Middle frontal gyrus (tissue), 1 donor: Measurements from ENCODE around the gene ROR2.
"Not testable (repeated sequence)": the region's sequence is repeated elsewhere in the genome, so short reads cannot be mapped to it uniquely, and the experiment has no call there.

Source experiments
- DNase-seq: peaks from one replicate; pipeline ENCODE4 v3.0.0-alpha.2; 2015; ENCODE audit warnings: low spot score; ENCODE audit errors: extremely low spot score

ROR2 gene

DNA sequence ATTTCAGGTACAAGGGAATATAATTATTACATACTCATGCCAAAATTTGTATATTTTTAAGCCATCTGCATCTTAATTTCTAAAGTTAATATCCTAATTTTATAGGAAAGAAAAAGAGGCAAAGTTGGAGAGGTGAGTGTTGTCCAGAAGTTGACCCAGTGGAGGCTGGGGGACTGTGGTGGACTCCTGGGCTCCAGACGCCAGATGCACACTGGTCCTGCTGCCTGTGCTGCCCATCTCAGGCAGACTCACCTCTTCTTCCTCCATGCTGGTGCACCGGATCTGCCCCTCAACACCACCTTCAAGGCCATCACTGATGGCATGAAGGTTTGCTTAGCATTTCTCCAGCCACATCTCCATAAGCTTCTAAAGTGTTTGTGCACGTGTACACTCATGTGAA, 305.6 kb downstream of the ROR2 start:
- DNase-seq: no peak

DNA sequence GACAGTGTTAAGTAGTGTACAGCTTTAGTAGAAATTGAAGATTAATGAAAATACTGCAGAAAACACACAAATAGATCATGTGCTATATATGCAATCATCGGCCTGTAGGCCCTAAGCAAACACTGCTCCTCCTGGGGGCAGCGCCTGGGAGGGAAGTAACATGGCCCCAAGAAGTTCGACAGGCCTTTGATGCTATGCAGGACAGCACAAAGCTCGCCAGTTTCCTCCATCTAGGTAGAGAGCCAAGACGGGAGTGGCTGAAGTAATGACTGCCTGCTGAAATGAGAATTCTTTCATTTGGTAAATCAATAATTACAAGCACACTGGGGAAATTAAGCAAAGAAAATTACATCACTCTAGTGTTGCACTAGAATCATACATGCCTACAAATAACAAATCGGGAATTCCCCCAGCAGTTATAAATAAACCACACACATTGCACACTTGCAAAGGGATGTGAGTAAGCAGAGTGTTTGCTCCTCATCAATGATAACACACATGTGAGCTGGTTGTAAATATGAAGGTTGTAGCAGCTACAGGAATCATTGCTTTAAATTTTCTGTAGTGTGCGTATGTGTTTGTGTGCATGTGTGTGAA, 306.4 kb downstream of the ROR2 start:
- no peak for DNase-seq

DNA sequence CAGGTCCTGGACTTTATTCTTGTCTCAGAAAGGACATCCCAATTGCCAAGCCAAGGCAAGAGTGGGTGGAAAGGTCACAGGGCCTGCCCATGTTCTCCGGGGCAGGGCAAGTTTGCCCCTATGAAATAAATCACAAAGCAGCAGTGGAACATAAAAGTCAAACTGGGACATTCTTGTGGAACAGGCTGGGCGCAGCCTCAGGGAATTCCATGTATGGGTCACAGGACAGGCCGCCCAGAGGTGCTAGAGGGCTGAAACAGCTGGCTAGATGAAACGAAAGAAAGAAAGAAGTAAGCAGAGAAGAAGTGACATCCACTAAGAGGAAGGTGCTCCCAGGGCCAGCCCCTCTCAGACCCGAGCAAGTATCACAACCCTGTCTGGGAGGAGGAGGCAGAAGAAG, 307.3 kb downstream of the ROR2 start:
- no peak for DNase-seq

DNA sequence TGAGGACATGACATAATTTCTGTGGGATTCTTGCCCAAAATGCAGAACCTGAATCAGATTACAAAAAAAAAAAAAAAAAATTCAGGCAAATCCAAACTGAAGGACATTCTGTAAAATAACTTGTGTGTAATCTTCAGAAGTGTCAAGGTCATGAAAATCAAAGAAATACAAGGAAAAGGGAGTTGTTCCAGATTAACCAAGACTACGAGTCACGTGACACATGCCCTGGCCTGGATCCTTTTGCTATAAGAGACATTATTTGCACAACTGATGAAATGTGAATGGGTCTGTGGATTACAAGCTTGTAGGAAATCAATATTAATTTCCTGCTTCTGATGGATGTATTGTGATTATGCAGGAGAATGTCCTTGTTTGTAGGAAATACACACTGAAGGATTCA, 309.6 kb downstream of the ROR2 start:
- DNase-seq: no peak

DNA sequence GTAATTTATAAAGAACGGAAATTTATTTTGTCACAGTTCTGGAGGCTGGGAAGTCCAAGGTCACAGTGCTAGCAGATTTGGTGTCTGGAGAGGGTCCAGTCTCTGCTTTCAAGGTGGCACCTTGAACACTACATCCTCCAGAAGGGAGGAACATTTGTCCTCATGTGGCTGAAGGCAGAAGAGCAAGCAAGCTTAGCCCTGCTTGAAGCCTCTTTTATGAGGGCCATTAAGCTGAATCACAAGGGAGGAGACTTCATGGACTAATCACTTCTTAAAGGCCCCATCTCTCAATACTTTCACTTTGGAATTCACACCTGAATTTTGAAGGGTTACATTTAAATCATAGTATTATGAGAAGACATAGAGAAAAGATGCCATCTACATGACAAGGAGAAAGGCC, 311.0 kb downstream of the ROR2 start:
- no peak for DNase-seq

DNA sequence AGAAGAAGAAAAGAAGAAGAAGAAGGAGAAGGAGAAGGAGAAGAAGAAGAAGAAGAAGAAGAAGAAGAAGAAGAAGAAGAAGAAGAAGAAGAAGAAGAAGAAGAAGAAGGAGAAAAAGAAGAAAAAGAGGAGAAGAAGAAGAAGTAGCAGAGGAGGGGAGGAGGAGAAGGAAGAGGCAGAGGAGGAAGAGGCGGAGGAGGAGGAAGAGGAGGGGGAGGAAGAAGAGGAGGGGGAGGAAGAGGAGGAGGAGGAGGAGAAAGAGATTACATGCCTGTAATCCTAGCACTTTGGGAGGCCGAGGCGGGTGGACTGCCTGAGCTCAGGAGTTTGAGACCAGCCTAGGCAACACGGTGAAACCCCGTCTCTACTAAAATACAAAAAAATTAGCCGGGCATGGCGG, 315.2 kb downstream of the ROR2 start:
- DNase-seq: not testable (repeated sequence)

DNA sequence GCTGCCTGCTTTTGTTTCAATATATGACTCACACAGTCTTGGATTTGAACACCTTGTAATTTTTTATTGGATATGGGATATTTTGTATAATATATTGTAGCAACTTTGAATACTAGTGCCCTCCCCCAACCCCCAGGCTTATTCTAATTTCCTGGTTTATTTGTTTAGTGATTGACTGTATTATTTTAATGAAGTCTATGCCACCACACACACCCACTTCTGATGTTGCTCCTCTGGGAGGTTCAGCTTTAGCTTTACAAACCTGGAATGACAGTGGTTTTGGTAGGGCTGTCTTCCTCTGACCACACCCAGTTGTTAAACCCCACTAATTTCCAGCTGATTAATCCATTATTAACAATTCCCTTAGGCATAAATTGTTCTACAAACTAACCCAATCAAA, 320.3 kb downstream of the ROR2 start:
- DNase-seq: no peak

DNA sequence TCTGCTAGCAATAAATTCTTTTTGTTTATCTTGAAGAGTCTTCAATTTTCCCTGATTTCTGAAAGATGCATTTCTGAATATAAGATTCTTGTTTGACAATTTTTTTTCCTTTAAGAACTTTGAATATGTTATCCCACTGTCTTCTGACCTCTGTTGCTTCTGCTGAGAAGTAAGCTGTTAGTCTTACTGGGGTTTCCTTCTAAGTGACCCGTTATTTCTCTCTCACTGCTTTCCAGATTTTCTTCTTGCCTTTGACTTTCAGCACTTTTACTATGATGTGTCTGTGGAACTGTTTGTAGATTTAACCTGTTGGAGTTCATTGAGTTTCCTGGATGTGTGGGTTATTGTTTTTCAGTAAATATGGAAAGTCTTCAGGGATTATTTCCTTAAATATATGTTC, 321.1 kb downstream of the ROR2 start:
- no peak for DNase-seq

DNA sequence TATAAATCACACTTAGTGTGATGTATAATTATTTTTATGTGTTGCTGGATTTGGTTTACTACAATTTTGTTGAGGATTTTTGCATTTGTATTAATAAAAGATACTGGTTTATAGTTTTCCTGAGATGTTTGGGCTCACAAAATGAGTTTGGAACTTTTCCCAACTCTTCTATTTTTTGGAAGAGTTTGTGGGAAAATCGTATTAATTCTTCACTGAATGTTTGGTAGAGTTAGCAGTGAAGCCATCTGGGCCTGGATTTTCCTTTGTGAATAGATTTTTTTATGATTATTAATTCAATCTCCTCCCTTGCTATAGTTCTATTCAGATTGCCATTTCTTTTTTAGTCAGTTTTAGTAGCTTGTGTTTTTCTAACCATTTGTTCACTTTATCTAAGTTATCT, 324.7 kb downstream of the ROR2 start:
- no peak for DNase-seq

DNA sequence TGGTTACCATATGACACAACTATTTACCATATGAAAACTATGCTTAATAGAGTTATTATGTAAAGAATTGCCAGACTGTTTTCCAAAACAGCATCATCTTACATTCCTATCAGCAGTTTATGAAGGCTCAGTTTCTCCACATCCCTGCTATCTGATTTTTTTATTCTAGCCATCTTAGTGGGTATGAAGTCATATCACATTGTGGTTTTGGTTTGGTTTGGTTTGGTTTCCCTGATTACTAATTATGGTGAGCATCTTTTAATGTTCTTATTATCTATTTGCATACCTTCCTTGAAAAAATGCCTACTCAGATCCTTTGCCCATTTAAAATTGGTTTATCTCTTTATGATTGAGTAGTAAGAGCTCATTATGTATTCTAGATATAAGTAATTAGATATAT, 327.0 kb downstream of the ROR2 start:
- DNase-seq: no peak

DNA sequence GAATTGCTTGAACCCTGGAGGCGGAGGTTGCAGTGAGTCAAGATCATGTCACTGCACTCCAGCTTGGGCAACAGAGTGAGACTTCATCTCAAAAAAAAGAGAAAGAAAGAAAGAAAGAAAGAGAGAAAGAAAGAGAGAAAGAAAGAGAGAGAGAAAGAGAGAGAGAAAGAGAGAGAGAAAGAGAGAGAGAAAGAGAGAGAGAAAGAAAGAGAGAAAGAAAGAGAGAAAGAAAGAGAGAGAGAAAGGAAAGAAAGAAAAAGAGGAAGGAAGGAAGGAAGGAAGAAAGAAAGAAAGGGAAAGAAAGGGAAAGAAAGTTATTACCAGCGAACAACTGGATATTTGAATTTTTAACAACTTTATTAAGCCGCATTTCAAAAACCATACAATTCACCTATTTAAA, 327.9 kb downstream of the ROR2 start:
- not testable (repeated sequence) for DNase-seq

DNA sequence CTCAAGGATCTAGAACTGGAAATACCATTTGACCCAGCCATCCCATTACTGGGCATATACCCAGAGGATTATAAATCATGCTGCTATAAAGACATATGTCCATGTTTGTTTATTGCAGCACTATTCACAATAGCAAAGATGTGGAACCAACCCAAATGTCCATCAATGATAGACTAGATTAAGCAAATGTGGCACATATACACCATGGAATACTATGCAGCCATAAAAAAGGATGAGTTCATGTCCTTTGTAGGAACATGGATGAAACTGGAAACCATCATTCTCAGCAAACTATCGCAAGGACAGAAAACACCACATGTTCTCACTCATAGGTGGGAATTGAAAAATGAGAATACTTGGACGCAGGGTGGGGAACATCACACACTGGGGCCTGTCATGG, 336.0 kb downstream of the ROR2 start:
- DNase-seq: not testable (repeated sequence)

DNA sequence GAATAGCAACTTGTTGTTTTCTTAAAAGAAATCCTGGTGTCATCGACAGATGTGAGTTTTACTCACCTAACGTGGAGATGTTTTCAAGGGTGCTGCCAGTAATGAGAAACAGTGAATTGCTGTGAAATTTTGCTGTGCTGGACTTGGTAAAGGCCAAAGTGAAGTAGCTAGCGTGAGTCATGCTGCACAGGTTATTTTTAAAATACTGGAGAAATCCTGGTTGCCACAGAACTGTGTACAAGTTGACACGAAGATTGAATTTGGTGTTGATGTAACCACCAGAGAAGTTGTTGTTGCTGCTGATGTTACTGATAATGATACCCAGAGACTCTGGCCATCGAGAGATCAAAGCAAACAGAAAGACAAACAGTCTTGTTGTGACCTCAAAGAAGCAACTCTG, 338.4 kb downstream of the ROR2 start:
- no peak for DNase-seq

DNA sequence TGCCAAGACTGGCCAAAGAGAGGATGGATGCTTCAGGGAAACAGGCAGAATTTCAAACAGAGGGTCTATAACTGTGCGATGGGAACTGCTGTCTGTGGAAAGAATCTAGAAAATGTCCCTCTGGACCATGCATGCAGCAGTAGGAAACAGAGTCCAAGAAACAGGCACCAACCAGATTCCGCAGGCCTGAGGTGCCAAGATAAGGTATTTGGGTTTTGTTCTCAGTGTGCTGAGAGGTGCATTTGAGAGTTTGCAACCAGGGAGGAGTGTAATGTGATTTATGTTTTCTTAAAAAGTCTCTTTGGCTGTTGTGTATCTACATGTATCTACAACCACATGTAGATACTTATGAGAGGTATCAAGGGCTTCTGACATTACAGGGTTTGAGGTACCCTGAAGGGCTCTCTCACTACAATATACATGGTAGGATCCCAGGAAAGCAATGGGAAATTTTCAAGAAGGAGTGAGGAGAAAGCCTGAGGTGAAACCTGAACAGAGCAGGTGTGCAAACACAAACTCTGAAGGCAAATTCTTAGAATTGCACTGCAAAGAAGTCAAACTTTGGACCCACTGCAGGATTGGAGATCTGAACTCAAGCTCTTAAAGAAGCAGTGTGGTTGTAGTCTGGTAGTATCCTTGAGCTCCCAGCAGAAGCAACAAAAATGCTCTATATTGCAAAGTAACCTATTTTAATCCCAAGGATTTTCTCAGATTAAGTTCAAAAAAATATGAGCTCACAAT, 343.6 kb downstream of the ROR2 start:
- no peak for DNase-seq

DNA sequence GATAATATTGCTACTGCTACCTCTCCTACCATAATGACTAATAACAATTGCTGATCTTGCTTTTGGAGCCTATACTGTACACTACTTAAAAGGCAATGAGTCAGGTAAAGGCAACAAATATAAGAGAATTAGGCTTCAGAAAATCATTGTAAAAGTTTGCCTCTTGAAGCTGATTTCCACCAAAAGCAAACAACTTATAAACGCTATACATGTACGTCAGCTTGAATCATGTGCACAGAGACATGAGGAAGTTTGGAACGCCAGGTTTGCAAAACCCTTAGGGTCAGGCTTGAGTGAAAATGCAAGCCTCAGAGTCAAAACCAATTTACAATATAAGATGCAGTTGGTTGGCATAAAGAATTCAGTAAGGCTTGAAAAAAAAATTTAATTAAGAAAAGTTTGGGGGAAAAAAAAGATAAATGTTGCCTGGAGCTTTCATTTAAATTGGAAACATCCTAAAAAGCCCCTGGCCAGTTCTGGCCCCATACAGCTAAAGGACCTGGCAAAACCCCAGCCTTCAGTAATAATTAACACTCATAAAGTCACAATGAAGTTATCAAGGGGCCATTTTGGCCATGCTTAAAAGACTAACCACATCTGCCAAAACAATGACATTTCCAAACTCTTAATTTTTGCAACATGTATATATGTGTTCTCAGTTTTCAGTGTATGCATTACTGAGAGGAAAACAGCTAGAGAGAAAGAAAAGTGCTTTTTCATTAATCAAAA, 345.4 kb downstream of the ROR2 start:
- DNase-seq: no peak

DNA sequence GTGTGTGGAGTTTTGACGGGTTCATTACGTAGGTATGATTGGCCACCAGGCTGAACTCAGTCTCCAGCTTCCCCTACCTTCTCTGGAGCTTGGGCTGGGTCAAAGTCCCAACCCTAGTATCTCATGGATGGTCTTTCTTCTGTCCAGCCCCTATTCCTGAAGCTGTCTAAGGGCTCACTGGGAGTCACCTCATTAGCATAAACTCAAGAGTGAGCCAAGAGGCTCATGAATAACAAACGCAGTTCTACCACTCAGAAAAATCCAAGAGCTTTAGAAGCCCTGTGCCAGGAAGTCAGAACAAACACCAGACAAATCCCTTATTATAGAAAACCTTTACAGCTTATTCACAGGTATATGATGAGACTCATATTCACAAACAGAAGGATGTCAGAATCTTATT, 346.1 kb downstream of the ROR2 start:
- DNase-seq: no peak

DNA sequence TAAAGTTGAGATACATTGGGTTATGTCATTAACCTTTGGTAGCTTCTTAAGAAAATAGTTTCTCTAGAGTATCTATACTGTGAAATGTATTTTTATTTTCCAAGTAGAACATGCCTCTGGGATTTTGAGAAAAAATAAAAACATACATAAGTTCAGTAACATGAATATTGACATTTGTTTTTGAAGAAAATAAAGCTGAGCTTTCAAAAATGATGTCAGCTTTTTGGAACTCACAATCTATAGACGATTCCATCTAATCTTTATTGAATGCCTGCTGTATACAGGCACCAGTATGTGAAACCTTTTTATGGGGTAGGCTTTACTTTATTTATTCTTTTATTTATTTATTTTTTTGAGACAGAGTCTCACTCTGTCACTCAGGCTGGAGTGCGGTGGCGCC, 350.5 kb downstream of the ROR2 start:
- no peak for DNase-seq

DNA sequence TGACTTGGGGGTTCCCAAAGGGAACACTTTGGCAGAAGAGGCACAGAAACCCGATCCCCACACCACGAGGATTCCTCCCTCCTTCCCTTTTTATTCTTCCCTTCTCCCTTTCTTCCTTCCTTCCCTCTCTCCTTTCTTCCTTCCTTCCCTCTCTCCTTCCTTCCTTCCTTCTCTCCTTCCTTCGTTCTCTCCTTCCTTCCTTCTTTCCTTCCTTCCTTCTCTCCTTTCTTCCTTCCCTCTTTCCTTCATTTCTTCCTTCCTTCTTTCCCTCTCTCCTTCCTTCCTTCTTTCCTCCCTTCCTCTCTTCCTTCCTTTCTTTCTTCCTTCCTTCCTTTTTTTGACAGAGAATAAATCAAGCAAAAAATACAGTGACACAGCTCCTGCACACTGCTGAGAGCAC, 358.4 kb downstream of the ROR2 start:
- no peak for DNase-seq

DNA sequence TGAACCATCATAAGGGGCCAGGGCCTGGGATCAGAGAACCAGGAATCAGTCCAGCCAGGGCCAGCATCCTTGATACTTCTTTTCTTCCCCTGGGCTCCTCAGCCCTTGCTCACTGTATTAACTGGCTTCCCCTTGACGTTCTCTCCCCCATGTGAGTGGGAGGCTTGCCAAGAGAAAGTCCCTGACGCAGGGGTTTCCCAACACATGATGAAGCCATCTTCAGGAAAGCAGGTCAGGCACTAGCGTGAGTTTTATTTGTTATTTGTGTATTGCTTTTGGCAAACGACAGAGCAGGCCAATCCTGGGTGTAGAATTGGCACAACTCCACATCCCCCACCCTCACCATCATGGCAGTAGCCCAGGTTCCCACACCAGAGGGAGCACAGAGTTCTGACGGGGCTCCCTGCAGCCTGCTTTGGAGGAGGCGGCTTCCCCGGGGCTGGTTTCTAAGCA, 360.9 kb downstream of the ROR2 start:
- no peak for DNase-seq

DNA sequence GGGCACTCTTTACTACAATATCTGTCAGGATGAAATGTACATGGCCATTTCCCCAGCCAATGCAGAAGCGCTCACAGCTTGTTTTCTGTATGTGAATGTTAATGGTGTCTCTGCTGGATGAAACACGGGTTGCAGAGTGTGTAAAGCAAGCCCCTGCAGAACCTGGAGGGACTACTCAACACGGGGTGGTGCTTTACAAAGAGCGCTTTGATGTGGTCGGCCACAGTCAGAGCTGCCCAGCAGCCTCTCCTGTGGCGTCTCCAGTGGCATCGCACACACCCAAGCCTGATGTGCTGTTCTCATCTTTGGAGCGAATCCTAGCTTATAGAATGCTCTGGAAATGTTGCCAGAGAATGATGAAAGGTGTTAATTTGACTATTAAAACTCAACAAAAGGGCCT, 363.7 kb downstream of the ROR2 start:
- DNase-seq: no peak

DNA sequence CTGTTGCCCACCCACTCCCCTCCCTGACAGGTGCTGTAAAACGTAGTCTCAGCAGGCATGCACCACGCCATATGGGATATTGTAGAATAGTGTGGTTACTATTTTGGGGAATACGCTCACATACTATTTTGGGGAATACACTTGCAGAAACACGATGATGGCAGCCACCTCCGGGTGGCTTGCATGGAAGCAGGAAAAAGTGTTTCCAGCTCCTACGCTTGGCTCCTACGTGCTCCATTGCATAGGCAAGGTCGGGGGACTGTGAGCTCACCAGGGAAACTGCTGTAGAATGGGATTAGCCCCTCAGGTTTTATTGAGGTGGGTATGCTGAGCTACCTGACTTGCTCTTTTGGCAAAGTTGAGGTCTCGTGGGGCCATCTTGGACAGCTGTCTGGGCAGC, 366.1 kb downstream of the ROR2 start:
- peak; percentile 6 for DNase-seq

DNA sequence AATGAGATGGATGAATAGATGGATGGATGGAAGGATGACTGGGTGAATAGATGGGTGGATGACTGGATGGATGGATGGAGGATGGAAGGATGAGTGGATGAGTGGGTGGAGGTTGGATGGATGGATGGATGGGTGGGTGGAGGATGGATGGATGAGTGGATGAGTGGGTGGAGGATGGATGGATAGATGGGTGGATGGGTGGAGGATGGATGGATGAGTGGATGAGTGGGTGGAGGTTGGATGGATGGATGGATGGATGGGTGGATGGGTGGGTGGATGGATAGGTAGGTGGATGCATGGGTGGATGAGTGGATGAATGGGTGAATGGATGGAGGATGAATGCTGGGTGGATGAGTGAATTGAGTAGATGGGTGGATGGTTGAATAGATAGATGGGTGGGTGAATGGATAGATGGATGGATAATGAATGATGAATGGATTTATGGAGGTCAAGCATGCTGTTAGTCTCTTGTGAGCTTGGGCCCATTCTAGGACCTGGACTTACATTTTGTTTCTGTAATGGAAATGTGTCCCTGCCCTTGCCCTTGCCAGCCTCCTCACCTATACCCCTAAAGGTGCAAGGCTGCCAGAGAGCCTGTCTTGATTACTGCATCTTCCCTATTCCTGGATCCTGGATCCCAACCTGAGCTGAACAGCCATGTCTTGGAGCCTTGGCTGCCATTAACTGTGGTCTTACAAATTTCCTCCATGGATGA, 366.7 kb downstream of the ROR2 start:
- no peak for DNase-seq
